Measurements from ENCODE around the gene CSNK2A1. TPM values are rescaled to one million over a fixed set of nuclear protein-coding genes. Genes with fewer than 3 reads are reported as not detected.

CSNK2A1 gene
- polyA plus RNA-seq, 1 donor from 2014 or later = 255 TPM

DNA sequence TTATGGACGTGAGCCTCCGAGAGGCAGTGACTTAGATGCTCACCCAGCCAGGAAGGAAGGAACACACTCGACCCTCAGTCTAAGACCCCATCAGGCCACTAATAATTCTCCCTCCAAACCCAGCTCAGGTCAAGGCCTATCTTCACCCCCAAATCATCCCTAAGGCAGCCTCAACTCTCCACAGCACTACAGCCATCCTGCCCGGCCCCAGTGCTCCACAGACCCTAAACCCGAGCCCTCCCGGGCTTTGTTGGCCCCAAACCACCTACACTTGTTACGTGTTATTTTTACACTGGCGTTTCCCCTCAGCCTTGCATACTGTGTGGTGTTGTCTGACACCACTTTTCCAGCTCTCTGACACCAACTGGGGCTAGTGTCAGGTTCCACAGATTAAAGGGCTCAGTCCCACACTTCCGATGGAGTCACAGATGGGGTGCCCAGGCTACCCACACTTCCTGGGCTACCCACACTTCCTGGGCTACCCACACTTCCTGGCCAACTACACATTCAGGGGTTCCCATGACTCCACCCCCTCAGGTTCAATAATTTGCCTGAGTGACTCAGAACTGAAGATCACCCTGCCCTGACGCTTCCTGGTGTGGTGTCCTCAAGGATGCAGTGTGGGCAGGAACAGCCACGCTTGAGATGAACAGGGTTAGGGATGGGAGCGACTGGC lies 110.2 kb downstream of the CSNK2A1 start:
- no peak overlapping the region for H2AFZ ChIP-seq (ENCODE audit: low read depth, low read length)
- H3K9me3 ChIP-seq (ENCODE audit: low read length) = no peaks in the 10 kb centered on the region
- no peaks in the 10 kb centered on the region for H3K79me2 ChIP-seq (replicated peaks; ENCODE audit: insufficient read depth, low read length)
- TF ChIP-seq POLR2AphosphoS5 (IDR thresholded peaks at IDR 0.05) (no peak), RAD21 (conservative IDR thresholded peaks at IDR 0.05) (no peak), SMC3 (conservative IDR thresholded peaks at IDR 0.05; ENCODE audit: poor library complexity) (no peak), EZH2 (IDR thresholded peaks at IDR 0.05; ENCODE audit: borderline replicate concordance, insufficient read depth, low read length, poor library complexity, severe bottlenecking) (no peak), MXI1 (conservative IDR thresholded peaks at IDR 0.05; ENCODE audit: poor library complexity, severe bottlenecking) (no peak), EP300 (conservative IDR thresholded peaks at IDR 0.05; ENCODE audit: poor library complexity, severe bottlenecking) (no peak), TAF1 (IDR thresholded peaks at IDR 0.05; ENCODE audit: low read depth) (no peak)
- TF ChIP-seq, protein P1, sequence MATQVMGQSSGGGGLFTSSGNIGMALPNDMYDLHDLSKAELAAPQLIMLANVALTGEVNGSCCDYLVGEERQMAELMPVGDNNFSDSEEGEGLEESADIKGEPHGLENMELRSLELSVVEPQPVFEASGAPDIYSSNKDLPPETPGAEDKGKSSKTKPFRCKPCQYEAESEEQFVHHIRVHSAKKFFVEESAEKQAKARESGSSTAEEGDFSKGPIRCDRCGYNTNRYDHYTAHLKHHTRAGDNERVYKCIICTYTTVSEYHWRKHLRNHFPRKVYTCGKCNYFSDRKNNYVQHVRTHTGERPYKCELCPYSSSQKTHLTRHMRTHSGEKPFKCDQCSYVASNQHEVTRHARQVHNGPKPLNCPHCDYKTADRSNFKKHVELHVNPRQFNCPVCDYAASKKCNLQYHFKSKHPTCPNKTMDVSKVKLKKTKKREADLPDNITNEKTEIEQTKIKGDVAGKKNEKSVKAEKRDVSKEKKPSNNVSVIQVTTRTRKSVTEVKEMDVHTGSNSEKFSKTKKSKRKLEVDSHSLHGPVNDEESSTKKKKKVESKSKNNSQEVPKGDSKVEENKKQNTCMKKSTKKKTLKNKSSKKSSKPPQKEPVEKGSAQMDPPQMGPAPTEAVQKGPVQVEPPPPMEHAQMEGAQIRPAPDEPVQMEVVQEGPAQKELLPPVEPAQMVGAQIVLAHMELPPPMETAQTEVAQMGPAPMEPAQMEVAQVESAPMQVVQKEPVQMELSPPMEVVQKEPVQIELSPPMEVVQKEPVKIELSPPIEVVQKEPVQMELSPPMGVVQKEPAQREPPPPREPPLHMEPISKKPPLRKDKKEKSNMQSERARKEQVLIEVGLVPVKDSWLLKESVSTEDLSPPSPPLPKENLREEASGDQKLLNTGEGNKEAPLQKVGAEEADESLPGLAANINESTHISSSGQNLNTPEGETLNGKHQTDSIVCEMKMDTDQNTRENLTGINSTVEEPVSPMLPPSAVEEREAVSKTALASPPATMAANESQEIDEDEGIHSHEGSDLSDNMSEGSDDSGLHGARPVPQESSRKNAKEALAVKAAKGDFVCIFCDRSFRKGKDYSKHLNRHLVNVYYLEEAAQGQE (IDR thresholded peaks at IDR 0.05; ENCODE audit: borderline replicate concordance) = no peak
- TF ChIP-seq, protein P2, sequence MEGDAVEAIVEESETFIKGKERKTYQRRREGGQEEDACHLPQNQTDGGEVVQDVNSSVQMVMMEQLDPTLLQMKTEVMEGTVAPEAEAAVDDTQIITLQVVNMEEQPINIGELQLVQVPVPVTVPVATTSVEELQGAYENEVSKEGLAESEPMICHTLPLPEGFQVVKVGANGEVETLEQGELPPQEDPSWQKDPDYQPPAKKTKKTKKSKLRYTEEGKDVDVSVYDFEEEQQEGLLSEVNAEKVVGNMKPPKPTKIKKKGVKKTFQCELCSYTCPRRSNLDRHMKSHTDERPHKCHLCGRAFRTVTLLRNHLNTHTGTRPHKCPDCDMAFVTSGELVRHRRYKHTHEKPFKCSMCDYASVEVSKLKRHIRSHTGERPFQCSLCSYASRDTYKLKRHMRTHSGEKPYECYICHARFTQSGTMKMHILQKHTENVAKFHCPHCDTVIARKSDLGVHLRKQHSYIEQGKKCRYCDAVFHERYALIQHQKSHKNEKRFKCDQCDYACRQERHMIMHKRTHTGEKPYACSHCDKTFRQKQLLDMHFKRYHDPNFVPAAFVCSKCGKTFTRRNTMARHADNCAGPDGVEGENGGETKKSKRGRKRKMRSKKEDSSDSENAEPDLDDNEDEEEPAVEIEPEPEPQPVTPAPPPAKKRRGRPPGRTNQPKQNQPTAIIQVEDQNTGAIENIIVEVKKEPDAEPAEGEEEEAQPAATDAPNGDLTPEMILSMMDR (IDR thresholded peaks at IDR 0.05; ENCODE audit: poor library complexity, severe bottlenecking) = no peak
- H3F3A ChIP-seq (ENCODE audit: insufficient read depth, low read length, poor library complexity, severe bottlenecking) = no peaks in the 10 kb centered on the region
- no peaks in the 10 kb centered on the region for H4K20me1 ChIP-seq (ENCODE audit: insufficient read depth)
- H3K4me2 ChIP-seq (ENCODE audit: low read length) = no peak overlapping the region
- H3K36me3 ChIP-seq (ENCODE audit: insufficient read depth, low read length) = peaks cover 6% of the 10 kb centered on the region
- H3K9me2 ChIP-seq (ENCODE audit: insufficient read depth, low read length) = no peaks in the 10 kb centered on the region
- H3K27me3 ChIP-seq (ENCODE audit: insufficient read depth, low read depth, low read length) = no peaks in the 10 kb centered on the region
- no peak overlapping the region for H3K9ac ChIP-seq (ENCODE audit: low read length)
- no peak overlapping the region for H3K27ac ChIP-seq (ENCODE audit: low read length)
- H3K4me3 ChIP-seq (ENCODE audit: low read length) = no peak overlapping the region

DNA sequence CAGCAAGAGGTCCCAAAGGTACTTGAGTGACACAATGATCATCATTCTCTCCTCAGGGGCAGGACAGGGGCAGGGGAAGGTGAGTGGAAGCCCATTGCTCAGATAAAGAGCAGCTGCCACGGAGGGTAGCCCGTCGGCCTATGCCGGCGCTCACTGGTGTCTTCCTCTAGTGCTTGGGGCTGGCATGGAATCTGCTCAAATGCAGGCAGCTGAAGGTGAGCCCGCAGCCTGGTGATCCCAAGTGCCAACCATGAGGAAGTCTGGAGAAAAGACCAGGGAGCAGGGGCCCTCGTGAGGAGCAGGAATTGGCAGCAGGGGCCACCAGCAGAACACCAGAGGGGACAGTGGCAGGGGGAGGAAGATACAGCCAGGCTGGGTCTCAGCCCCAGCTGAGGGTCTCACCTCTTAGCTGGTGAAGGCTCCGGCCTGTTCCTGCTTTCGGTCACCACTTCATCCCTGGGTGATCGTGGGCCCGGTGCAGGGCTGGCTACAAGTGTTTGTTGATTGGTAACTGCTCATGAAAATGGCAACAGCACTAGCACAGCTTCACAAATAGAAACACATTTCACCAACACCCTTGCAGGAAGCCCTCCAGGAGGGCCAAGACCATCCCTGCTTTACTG lies 110.8 kb downstream of the CSNK2A1 start:
- TF ChIP-seq, protein P2 (IDR thresholded peaks at IDR 0.05; ENCODE audit: poor library complexity, severe bottlenecking) = no peak
- no peak for TF ChIP-seq POLR2AphosphoS5 (IDR thresholded peaks at IDR 0.05)
- TF ChIP-seq, protein P1 (IDR thresholded peaks at IDR 0.05; ENCODE audit: borderline replicate concordance) = no peak
- TF ChIP-seq EP300 (conservative IDR thresholded peaks at IDR 0.05; ENCODE audit: poor library complexity, severe bottlenecking) = no peak
- no peak for TF ChIP-seq SMC3 (conservative IDR thresholded peaks at IDR 0.05; ENCODE audit: poor library complexity)
- TF ChIP-seq RAD21 (conservative IDR thresholded peaks at IDR 0.05) = no peak
- TF ChIP-seq TAF1 (IDR thresholded peaks at IDR 0.05; ENCODE audit: low read depth) = no peak
- TF ChIP-seq EZH2 (IDR thresholded peaks at IDR 0.05; ENCODE audit: borderline replicate concordance, insufficient read depth, low read length, poor library complexity, severe bottlenecking) = no peak
- H3K27ac ChIP-seq (ENCODE audit: low read length) = no peak overlapping the region
- no peak overlapping the region for H3K9ac ChIP-seq (ENCODE audit: low read length)
- no peak overlapping the region for H3K4me2 ChIP-seq (ENCODE audit: low read length)
- H4K20me1 ChIP-seq (ENCODE audit: insufficient read depth) = no peaks in the 10 kb centered on the region
- no peaks in the 10 kb centered on the region for H3K9me3 ChIP-seq (ENCODE audit: low read length)
- no peaks in the 10 kb centered on the region for H3F3A ChIP-seq (ENCODE audit: insufficient read depth, low read length, poor library complexity, severe bottlenecking)
- no peaks in the 10 kb centered on the region for H3K79me2 ChIP-seq (replicated peaks; ENCODE audit: insufficient read depth, low read length)
- H3K9me2 ChIP-seq (ENCODE audit: insufficient read depth, low read length) = no peaks in the 10 kb centered on the region
- H3K27me3 ChIP-seq (ENCODE audit: insufficient read depth, low read depth, low read length) = no peaks in the 10 kb centered on the region
- H3K36me3 ChIP-seq (ENCODE audit: insufficient read depth, low read length) = peaks cover 6% of the 10 kb centered on the region
- no peak overlapping the region for H3K4me3 ChIP-seq (ENCODE audit: low read length)
- no peak overlapping the region for H2AFZ ChIP-seq (ENCODE audit: low read depth, low read length)
